ENCODE measurements around the gene RPL18A.

DNA sequence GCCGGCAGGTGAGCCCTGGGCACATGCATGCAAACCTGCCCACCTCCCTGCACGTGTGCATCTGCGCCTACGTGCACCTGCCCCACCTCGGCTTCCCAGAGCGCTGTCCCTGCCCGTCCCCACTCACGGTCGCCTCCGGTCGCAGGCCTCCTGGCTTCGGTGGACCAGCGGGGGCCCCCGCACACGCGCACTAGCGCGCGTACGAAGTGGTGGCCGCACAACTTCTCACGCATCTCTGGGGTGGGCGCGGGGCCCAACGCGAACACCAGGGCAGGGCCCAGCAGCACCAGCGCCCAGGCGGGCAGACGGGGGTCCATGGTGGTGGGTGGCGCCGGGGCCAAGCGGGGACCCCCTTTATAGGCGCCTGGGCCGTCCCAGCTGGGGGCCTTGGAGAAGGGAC is 38.5 kb upstream of the RPL18A start, which contains the start of gene INSL3:
- TF ChIP-seq, protein P1, sequence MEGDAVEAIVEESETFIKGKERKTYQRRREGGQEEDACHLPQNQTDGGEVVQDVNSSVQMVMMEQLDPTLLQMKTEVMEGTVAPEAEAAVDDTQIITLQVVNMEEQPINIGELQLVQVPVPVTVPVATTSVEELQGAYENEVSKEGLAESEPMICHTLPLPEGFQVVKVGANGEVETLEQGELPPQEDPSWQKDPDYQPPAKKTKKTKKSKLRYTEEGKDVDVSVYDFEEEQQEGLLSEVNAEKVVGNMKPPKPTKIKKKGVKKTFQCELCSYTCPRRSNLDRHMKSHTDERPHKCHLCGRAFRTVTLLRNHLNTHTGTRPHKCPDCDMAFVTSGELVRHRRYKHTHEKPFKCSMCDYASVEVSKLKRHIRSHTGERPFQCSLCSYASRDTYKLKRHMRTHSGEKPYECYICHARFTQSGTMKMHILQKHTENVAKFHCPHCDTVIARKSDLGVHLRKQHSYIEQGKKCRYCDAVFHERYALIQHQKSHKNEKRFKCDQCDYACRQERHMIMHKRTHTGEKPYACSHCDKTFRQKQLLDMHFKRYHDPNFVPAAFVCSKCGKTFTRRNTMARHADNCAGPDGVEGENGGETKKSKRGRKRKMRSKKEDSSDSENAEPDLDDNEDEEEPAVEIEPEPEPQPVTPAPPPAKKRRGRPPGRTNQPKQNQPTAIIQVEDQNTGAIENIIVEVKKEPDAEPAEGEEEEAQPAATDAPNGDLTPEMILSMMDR (IDR thresholded peaks at IDR 0.05; ENCODE audit: insufficient read depth, low read depth, low read length) = no peak
- no peak for TF ChIP-seq EZH2 (IDR thresholded peaks at IDR 0.05; ENCODE audit: insufficient read depth, low read length)

Measured in astrocyte (in vitro differentiated cells and primary cell).